Cardiac muscle cell (in vitro differentiated cells and primary cell): ENCODE results near the gene GPS1. TPM values are rescaled to one million over a fixed set of nuclear protein-coding genes. Genes with fewer than 3 reads are reported as not detected.
A peak's percentile ranks its signal among the peaks of the same experiment; 100 is the strongest.

ENCODE experiments used
- DNase-seq, 2 donors: peaks; one replicate each; pipeline versions ENCODE4 v3.0.0 to v3.0.0-alpha.2; 2010 to 2017; ENCODE audit warnings: low read depth in 1 of 2, low spot score in 1 of 2
- H3K27ac ChIP-seq: fragments of 200-600 bp; sonication (generic); 2 replicates; pipeline ENCODE4 v1.5.1; 2016
- H3K27me3 ChIP-seq: fragments of 200-600 bp; sonication (generic); 2 replicates; pipeline ENCODE4 v1.6.0; 2016; ENCODE audit warnings: control low read depth
- H3K36me3 ChIP-seq: fragments of 200-600 bp; sonication (generic); 2 replicates; pipeline ENCODE4 v1.5.1; 2016; ENCODE audit warnings: control low read depth
- H3K4me1 ChIP-seq: fragments of 200-600 bp; sonication (generic); 2 replicates; pipeline ENCODE4 v1.8.1; 2017; ENCODE audit warnings: low read depth, mild to moderate bottlenecking, mixed run types
- H3K4me3 ChIP-seq: fragments of 200-600 bp; sonication (generic); 2 replicates; pipeline ENCODE4 v1.5.1; 2016; ENCODE audit warnings: mild to moderate bottlenecking
- H3K9me3 ChIP-seq: fragments of 200-600 bp; sonication (generic); 2 replicates; pipeline ENCODE4 v1.5.1; 2017; ENCODE audit warnings: low read depth, mild to moderate bottlenecking, control low read depth
- polyA plus RNA-seq: library from polyadenylated mRNA; unstranded; fragments of >200 nt; fragmentation: Nextera tagmentation; extraction: Ambion mirVana; gene quantifications from 2 replicates; pipeline ENCODE4 v1.2.1, GENCODE V29; 2016
- total RNA-seq: library from RNA; depleted of rRNA; stranded (reverse); fragments of >200 nt; gene quantifications from 2 replicates; pipeline ENCODE4 v1.2.3, GENCODE V29; 2016
- TF ChIP-seq, protein P1 (sequence below): IDR thresholded peaks from 2 replicates; pipeline ENCODE4 v1.5.1; 2012; ENCODE audit warnings: low read depth, mild to moderate bottlenecking, low read length

The GPS1 gene
- total and polyA plus RNA-seq, 2 experiments from 2014 or later: 231 to 257 TPM

- Histone ChIP-seq H3K36me3 (no peaks in the 10 kb centered on the region), H3K4me3 (no peak overlapping the region), H3K4me1 (peaks cover 18% of the 10 kb centered on the region), H3K9me3 (no peaks in the 10 kb centered on the region), H3K27me3 (no peaks in the 10 kb centered on the region), H3K27ac (no peak overlapping the region)
- TF ChIP-seq, protein P1, sequence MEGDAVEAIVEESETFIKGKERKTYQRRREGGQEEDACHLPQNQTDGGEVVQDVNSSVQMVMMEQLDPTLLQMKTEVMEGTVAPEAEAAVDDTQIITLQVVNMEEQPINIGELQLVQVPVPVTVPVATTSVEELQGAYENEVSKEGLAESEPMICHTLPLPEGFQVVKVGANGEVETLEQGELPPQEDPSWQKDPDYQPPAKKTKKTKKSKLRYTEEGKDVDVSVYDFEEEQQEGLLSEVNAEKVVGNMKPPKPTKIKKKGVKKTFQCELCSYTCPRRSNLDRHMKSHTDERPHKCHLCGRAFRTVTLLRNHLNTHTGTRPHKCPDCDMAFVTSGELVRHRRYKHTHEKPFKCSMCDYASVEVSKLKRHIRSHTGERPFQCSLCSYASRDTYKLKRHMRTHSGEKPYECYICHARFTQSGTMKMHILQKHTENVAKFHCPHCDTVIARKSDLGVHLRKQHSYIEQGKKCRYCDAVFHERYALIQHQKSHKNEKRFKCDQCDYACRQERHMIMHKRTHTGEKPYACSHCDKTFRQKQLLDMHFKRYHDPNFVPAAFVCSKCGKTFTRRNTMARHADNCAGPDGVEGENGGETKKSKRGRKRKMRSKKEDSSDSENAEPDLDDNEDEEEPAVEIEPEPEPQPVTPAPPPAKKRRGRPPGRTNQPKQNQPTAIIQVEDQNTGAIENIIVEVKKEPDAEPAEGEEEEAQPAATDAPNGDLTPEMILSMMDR: no peak
- DNase-seq: no peak
These were observed 42.3 kb upstream of the GPS1 start for GRCh38 chr17:82009413-82009812.

DNA sequence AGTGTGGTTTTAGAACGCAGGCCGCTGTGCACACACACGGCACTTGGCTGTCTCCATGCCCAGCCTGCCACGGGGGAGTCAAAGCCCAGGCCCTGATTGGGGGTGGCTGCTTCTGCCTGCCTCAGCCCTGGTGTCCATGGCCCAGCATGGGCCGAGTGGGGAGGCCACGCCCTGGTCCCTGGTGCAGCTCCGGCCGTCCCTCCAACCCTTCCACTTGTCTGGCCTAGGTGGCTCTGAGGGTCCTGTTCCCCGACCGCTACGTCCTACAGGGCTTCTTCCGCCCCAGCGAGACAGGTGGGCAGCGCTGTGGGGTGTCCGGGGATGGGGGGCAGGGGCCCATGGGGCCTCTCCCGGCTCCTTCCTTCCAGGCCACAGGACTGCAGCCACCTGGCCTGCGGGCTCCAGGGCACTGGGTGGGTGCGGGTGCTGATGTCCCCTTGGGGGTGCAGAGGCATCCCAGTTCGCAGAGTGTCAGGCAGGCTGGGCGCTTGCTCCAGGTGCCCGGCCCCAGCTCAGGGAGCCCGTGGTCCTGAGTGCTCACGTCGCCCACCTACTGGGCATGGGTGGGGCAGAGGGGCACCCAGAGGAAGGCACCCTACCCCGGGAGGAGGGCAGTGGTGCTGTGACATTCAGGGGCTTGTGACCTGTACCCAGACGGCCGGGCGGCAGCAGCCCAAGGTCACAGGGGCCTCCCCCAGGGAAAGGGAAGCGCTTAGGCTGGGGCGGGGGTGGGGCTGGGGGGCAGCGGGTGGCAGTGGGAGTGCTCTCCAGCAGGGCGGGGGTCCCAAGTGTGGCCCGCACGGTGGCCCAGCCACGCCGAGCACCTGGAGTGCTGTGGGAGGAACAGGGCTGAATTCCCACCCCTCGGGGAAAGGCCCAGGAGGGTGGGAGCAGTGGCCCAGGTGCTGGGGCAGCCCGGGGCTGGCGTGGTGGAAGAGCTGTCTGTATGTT, 40.8 kb upstream of the GPS1 start:
- Histone ChIP-seq H3K4me3 (no peak overlapping the region), H3K27ac (no peak overlapping the region), H3K9me3 (no peaks in the 10 kb centered on the region), H3K27me3 (no peaks in the 10 kb centered on the region), H3K4me1 (peaks cover 18% of the 10 kb centered on the region), H3K36me3 (no peaks in the 10 kb centered on the region)
- no peak for DNase-seq
- TF ChIP-seq, protein P1: no peak

- Histone ChIP-seq H3K9me3 (no peaks in the 10 kb centered on the region), H3K36me3 (no peaks in the 10 kb centered on the region), H3K27ac (peak overlapping the region; percentile 89), H3K4me1 (peaks cover 18% of the 10 kb centered on the region), H3K4me3 (no peak overlapping the region), H3K27me3 (no peaks in the 10 kb centered on the region)
- TF ChIP-seq, protein P1: no peak
- DNase-seq: no peak
These were observed 40.0 kb upstream of the GPS1 start for GRCh38 chr17:82011617-82012187.

GRCh38 chr17:82012261-82012639, 39.4 kb upstream of the GPS1 start:
- DNase-seq: no peak
- Histone ChIP-seq H3K4me1 (peaks cover 18% of the 10 kb centered on the region), H3K36me3 (no peaks in the 10 kb centered on the region), H3K9me3 (no peaks in the 10 kb centered on the region), H3K27me3 (no peaks in the 10 kb centered on the region), H3K4me3 (no peak overlapping the region), H3K27ac (peak overlapping the region; percentile 89)
- TF ChIP-seq, protein P1: no peak

GRCh38 chr17:82012640-82013295, 38.9 kb upstream of the GPS1 start:
- no peaks in the 10 kb centered on the region for H3K27me3 ChIP-seq
- no peak overlapping the region for H3K4me3 ChIP-seq
- peak overlapping the region; percentile 89 for H3K27ac ChIP-seq
- H3K4me1 ChIP-seq: peaks cover 18% of the 10 kb centered on the region
- DNase-seq: peak in 1 of 2 donors; percentile 47
- TF ChIP-seq, protein P1: no peak
- H3K9me3 ChIP-seq: no peaks in the 10 kb centered on the region
- no peaks in the 10 kb centered on the region for H3K36me3 ChIP-seq
